RWPE2 (cell line): ENCODE results near the gene PRDM2.

Experiments used
- ATAC-seq: fragments of 200-7000 bp; cut with Tn5 transposase; 3 replicates; pipeline ENCODE4 v1.9.1; 2021; ENCODE audit warnings: low read depth
- DNase-seq: peaks from one replicate; pipeline ENCODE4 v3.0.0-alpha.2; 2020; ENCODE audit warnings: low spot score
- H3K27ac ChIP-seq: fragments of 450-650 bp; 2 replicates; pipeline ENCODE4 v1.5.1; 2017; ENCODE audit warnings: mild to moderate bottlenecking; ENCODE audit not compliant: poor library complexity, severe bottlenecking
- H3K27me3 ChIP-seq: fragments of 250-450 bp; sonication (Bioruptor Pico); 2 replicates; pipeline ENCODE4 v1.5.1; 2021; ENCODE audit warnings: mild to moderate bottlenecking, moderate library complexity; ENCODE audit not compliant: insufficient read depth, poor library complexity, severe bottlenecking
- H3K36me3 ChIP-seq: fragments of 250-450 bp; sonication (Bioruptor Pico); 2 replicates; pipeline ENCODE4 v1.5.1; 2020; ENCODE audit warnings: low read depth, mild to moderate bottlenecking, moderate library complexity
- H3K4me1 ChIP-seq: fragments of 250-450 bp; sonication (Bioruptor Pico); 2 replicates; pipeline ENCODE4 v1.5.1; 2021; ENCODE audit warnings: mild to moderate bottlenecking, moderate library complexity; ENCODE audit not compliant: insufficient read depth, poor library complexity, severe bottlenecking
- H3K4me3 ChIP-seq: fragments of 250-450 bp; sonication (Bioruptor Pico); 2 replicates; pipeline ENCODE4 v1.5.1; 2021; ENCODE audit warnings: mild to moderate bottlenecking, moderate library complexity; ENCODE audit not compliant: severe bottlenecking
- H3K9me3 ChIP-seq: fragments of 250-450 bp; sonication (Bioruptor Pico); 2 replicates; pipeline ENCODE4 v1.5.1; 2021; ENCODE audit warnings: mild to moderate bottlenecking, moderate library complexity; ENCODE audit not compliant: severe bottlenecking
- CTCF ChIP-seq: fragments of 450-650 bp; IDR thresholded peaks from one replicate; pipeline ENCODE4 v1.5.1; 2017; ENCODE audit warnings: mild to moderate bottlenecking, moderate library complexity; ENCODE audit not compliant: poor library complexity, severe bottlenecking

PRDM2 gene

GRCh38 chr1:13731897-13732296 lies 31.9 kb downstream of the PRDM2 start:
- H3K4me1 ChIP-seq = no peaks in the 10 kb centered on the region
- H3K4me3 ChIP-seq = no peak overlapping the region
- no peak for DNase-seq
- H3K27ac ChIP-seq = no peak overlapping the region
- TF ChIP-seq CTCF = no peak
- no peak for ATAC-seq
- no peaks in the 10 kb centered on the region for H3K9me3 ChIP-seq
- no peaks in the 10 kb centered on the region; the same call in 1 of the 2 replicates for H3K36me3 ChIP-seq
- no peaks in the 10 kb centered on the region for H3K27me3 ChIP-seq

DNA sequence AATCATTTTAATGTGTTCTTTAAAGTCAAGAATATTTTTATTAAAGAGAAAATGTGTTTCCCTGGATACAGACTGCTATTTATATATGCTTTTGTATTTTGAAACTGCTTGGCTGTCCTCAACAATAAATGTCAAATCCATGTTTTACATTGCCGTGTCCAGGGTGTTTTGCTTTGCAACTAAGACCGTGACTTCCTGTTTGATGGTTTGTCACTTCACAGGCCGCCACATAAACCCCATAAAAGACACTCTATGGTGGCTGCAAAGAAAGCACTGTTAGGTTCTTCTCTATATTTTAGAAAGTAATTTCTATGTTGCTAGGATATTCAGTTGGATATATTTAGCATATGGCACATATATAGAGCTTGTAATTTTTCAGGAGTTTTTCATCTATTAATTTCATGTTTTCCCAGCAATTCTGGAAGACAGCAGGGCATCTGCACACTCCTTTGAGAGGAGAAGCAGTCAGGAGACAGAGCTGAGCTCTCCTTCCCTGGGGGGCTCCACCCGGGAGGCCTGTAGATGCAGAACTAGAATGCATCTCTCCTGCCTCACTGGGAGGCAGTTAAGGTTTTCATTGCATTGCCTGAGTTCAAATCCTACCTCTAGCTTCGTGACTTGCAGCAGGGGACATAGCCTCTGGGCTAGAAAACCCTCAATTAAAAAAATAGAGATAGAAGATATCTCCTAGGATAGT lies 33.1 kb downstream of the PRDM2 start:
- H3K27me3 ChIP-seq = no peaks in the 10 kb centered on the region
- no peak overlapping the region for H3K27ac ChIP-seq
- no peaks in the 10 kb centered on the region for H3K4me1 ChIP-seq
- DNase-seq (no peak), ATAC-seq (no peak)
- TF ChIP-seq CTCF = no peak
- H3K4me3 ChIP-seq = no peak overlapping the region
- H3K9me3 ChIP-seq = no peaks in the 10 kb centered on the region
- H3K36me3 ChIP-seq = no peaks in the 10 kb centered on the region; the same call in 1 of the 2 replicates

DNA sequence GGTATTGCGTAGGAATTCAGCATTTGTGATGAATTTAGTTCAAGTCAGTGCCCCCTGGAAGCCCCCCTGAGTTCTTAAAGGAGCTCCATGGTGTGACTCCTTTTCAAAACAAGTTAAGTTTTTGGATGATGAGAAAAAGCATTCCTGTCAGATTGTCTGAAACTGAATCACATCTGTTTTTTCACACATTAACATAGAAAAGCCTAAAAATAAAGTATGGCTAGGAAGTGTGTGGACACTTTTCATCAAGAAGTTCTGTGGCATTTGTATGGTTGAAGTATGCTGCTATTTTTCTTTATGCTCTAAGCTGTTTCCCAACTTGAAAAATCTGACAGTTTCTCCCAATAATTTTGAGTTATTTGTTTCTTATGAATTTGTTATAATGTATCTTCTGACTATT lies 33.7 kb downstream of the PRDM2 start:
- DNase-seq = no peak
- Histone ChIP-seq H3K4me1 (no peaks in the 10 kb centered on the region), H3K4me3 (no peak overlapping the region), H3K9me3 (no peaks in the 10 kb centered on the region), H3K27me3 (no peaks in the 10 kb centered on the region), H3K36me3 (no peaks in the 10 kb centered on the region; the same call in 1 of the 2 replicates), H3K27ac (no peak overlapping the region)
- no peak for ATAC-seq
- no peak for TF ChIP-seq CTCF

GRCh38 chr1:13735168-13735930 lies 35.4 kb downstream of the PRDM2 start:
- no peak overlapping the region for H3K27ac ChIP-seq
- no peaks in the 10 kb centered on the region for H3K9me3 ChIP-seq
- no peaks in the 10 kb centered on the region for H3K4me1 ChIP-seq
- DNase-seq (no peak), ATAC-seq (no peak)
- H3K27me3 ChIP-seq = no peaks in the 10 kb centered on the region
- H3K36me3 ChIP-seq = no peaks in the 10 kb centered on the region; the same call in 1 of the 2 replicates
- H3K4me3 ChIP-seq = no peak overlapping the region
- TF ChIP-seq CTCF = no peak

DNA sequence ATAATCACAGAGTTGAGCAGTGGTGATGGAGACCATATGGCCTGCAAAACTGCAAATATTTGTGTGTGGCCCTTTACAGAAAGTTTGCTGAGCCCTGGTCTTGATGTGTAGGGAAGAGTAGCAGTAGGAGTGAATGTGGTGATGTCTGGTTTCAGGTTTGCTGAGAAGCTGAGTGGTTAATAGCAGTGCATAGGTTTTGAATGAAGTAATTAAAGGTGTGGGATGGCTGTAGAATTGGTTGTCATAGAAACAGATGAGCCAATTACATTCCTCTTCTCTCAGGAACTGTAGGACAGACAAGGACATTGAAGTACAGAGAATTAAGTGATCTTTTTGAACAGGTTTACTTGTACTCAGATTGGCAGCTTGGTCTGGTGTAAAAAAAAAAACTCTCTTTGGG lies 37.4 kb downstream of the PRDM2 start:
- TF ChIP-seq CTCF = no peak
- H3K4me3 ChIP-seq = no peak overlapping the region
- no peaks in the 10 kb centered on the region for H3K27me3 ChIP-seq
- no peaks in the 10 kb centered on the region for H3K4me1 ChIP-seq
- no peaks in the 10 kb centered on the region for H3K9me3 ChIP-seq
- ATAC-seq = no peak
- H3K36me3 ChIP-seq = no peaks in the 10 kb centered on the region; the same call in 1 of the 2 replicates
- no peak for DNase-seq
- no peak overlapping the region for H3K27ac ChIP-seq
